ENCODE measurements around the gene BRPF3. TPM values are rescaled to one million over a fixed set of nuclear protein-coding genes. Genes with fewer than 3 reads are reported as not detected.

BRPF3 gene
- total and polyA plus RNA-seq, 9 of the 15 experiments (the other 6 are each of a cell fraction or from before 2014, with no cell fraction given), result 2.2 to 19.3 (median 8.0) TPM

DNA sequence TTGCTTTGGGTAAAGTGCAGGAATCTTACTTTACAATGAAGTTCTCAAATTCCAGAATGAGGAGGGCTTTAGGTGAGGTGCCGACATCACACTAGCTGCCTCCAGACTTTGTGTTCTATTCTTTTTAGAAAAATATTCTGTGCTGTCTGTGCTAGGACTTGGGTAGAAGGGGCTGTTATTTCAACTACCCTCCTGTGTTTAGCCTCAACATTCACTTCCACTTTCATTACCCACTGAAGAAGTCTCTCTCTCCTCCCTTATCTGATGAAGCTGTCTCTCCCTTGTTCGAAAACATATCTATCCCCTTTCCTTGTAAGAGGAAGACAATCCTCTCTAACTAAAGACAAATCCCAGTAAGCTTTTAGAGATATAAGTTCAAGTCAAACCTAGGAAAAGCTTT, 25.0 kb upstream of the BRPF3 start (continued):
- TF ChIP-seq ZNF212 (CRISPR knock-in tag; IDR thresholded peaks at IDR 0.05) (no peak), PHF20 (IDR thresholded peaks at IDR 0.05; ENCODE audit: partially characterized antibody) (no peak), LEF1 (IDR thresholded peaks at IDR 0.05) (no peak), HDAC3 (IDR thresholded peaks at IDR 0.05; ENCODE audit: borderline replicate concordance, partially characterized antibody) (no peak), NFIX (CRISPR knock-in tag; IDR thresholded peaks at IDR 0.05; ENCODE audit: low read depth) (no peak)
- TF ChIP-seq, protein P1, sequence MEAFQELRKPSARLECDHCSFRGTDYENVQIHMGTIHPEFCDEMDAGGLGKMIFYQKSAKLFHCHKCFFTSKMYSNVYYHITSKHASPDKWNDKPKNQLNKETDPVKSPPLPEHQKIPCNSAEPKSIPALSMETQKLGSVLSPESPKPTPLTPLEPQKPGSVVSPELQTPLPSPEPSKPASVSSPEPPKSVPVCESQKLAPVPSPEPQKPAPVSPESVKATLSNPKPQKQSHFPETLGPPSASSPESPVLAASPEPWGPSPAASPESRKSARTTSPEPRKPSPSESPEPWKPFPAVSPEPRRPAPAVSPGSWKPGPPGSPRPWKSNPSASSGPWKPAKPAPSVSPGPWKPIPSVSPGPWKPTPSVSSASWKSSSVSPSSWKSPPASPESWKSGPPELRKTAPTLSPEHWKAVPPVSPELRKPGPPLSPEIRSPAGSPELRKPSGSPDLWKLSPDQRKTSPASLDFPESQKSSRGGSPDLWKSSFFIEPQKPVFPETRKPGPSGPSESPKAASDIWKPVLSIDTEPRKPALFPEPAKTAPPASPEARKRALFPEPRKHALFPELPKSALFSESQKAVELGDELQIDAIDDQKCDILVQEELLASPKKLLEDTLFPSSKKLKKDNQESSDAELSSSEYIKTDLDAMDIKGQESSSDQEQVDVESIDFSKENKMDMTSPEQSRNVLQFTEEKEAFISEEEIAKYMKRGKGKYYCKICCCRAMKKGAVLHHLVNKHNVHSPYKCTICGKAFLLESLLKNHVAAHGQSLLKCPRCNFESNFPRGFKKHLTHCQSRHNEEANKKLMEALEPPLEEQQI (IDR thresholded peaks at IDR 0.05), result no peak

DNA sequence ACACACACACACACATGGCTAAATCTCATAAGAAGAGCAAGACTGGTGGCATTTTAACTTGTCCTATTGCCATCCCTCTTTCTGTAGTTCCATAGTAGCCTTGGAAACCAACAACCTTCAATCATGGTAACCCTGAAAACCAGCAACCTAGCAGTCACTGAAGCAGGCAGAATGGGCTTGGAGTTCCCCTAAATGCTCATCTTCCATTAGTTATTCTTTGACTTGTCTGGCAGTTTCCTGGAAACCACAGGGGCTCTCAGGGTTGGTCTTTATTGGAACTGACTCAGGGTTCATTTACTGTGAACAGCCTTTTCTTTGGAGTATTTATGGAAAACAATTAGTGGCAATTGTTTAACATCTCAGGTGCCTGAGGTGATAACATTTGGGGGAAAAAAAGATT, 19.4 kb upstream of the BRPF3 start:
- ChIA-PET POLR2A (no interaction called here), CTCF (ENCODE audit: low intra/inter-chr PET ratio) (no interaction called here)
- Histone ChIP-seq H3K9me3 (replicated peaks; ENCODE audit: control insufficient read depth, insufficient read depth, low read depth, low read length) (peaks cover 6% of the 10 kb centered on the region), H4K20me1 (replicated peaks; ENCODE audit: control insufficient read depth, insufficient read depth, low read length) (no peaks in the 10 kb centered on the region), H3K4me2 (ENCODE audit: insufficient read depth, low read length) (no peak overlapping the region), H3K27me3 (ENCODE audit: control insufficient read depth in 2 of 2, insufficient read depth in 2 of 2, low read length in 2 of 2) (no peaks in the 10 kb centered on the region; a peak in 1 of 5 replicates), H3K36me3 (ENCODE audit: control insufficient read depth, insufficient read depth, low read length) (no peaks in the 10 kb centered on the region), H3K9ac (ENCODE audit: insufficient read depth in 1 of 2, low read depth in 2 of 2, low read length in 2 of 2) (no peak overlapping the region), H3K4me3 (no peak overlapping the region), H2AFZ (ENCODE audit: low read depth, low read length) (no peak overlapping the region), H3K27ac (ENCODE audit: extremely low read depth, low read depth, low read length) (no peak overlapping the region), H3K79me2 (ENCODE audit: control insufficient read depth, insufficient read depth, low read length) (no peaks in the 10 kb centered on the region), H3K4me1 (replicated peaks in 1 of 2; ENCODE audit: control insufficient read depth in 2 of 2, insufficient read depth in 2 of 2, low read length in 2 of 2) (no peaks in the 10 kb centered on the region), H3K9me1 (ENCODE audit: control insufficient read depth, insufficient read depth, low read length) (no peaks in the 10 kb centered on the region)
- FAIRE-seq (no peak), DNase-seq (ENCODE audit: extremely low read depth in 1 of 4, low spot score in 3 of 4) (no peak), ATAC-seq (no peak)
- no TSS peak for BruUV-seq (replicated peaks)
- intact Hi-C loops (cut with micrococcal nuclease) (no loop called here), in situ Hi-C loops (cut with MboI) (no loop called here)
- no peak for TF ChIP-seq CSDE1 (IDR thresholded peaks at IDR 0.05)
- TF ChIP-seq, protein P2, sequence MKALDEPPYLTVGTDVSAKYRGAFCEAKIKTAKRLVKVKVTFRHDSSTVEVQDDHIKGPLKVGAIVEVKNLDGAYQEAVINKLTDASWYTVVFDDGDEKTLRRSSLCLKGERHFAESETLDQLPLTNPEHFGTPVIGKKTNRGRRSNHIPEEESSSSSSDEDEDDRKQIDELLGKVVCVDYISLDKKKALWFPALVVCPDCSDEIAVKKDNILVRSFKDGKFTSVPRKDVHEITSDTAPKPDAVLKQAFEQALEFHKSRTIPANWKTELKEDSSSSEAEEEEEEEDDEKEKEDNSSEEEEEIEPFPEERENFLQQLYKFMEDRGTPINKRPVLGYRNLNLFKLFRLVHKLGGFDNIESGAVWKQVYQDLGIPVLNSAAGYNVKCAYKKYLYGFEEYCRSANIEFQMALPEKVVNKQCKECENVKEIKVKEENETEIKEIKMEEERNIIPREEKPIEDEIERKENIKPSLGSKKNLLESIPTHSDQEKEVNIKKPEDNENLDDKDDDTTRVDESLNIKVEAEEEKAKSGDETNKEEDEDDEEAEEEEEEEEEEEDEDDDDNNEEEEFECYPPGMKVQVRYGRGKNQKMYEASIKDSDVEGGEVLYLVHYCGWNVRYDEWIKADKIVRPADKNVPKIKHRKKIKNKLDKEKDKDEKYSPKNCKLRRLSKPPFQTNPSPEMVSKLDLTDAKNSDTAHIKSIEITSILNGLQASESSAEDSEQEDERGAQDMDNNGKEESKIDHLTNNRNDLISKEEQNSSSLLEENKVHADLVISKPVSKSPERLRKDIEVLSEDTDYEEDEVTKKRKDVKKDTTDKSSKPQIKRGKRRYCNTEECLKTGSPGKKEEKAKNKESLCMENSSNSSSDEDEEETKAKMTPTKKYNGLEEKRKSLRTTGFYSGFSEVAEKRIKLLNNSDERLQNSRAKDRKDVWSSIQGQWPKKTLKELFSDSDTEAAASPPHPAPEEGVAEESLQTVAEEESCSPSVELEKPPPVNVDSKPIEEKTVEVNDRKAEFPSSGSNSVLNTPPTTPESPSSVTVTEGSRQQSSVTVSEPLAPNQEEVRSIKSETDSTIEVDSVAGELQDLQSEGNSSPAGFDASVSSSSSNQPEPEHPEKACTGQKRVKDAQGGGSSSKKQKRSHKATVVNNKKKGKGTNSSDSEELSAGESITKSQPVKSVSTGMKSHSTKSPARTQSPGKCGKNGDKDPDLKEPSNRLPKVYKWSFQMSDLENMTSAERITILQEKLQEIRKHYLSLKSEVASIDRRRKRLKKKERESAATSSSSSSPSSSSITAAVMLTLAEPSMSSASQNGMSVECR (CRISPR knock-in tag; IDR thresholded peaks at IDR 0.05), result no peak
- no peak for TF ChIP-seq HDAC3 (IDR thresholded peaks at IDR 0.05; ENCODE audit: borderline replicate concordance, partially characterized antibody)
- TF ChIP-seq CBX5 (IDR thresholded peaks at IDR 0.05; ENCODE audit: borderline replicate concordance, low read depth), result no peak
- TF ChIP-seq, protein P3, sequence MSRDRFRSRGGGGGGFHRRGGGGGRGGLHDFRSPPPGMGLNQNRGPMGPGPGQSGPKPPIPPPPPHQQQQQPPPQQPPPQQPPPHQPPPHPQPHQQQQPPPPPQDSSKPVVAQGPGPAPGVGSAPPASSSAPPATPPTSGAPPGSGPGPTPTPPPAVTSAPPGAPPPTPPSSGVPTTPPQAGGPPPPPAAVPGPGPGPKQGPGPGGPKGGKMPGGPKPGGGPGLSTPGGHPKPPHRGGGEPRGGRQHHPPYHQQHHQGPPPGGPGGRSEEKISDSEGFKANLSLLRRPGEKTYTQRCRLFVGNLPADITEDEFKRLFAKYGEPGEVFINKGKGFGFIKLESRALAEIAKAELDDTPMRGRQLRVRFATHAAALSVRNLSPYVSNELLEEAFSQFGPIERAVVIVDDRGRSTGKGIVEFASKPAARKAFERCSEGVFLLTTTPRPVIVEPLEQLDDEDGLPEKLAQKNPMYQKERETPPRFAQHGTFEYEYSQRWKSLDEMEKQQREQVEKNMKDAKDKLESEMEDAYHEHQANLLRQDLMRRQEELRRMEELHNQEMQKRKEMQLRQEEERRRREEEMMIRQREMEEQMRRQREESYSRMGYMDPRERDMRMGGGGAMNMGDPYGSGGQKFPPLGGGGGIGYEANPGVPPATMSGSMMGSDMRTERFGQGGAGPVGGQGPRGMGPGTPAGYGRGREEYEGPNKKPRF (IDR thresholded peaks at IDR 0.05; ENCODE audit: low read depth, low read length), result no peak
- TF ChIP-seq, protein P4, sequence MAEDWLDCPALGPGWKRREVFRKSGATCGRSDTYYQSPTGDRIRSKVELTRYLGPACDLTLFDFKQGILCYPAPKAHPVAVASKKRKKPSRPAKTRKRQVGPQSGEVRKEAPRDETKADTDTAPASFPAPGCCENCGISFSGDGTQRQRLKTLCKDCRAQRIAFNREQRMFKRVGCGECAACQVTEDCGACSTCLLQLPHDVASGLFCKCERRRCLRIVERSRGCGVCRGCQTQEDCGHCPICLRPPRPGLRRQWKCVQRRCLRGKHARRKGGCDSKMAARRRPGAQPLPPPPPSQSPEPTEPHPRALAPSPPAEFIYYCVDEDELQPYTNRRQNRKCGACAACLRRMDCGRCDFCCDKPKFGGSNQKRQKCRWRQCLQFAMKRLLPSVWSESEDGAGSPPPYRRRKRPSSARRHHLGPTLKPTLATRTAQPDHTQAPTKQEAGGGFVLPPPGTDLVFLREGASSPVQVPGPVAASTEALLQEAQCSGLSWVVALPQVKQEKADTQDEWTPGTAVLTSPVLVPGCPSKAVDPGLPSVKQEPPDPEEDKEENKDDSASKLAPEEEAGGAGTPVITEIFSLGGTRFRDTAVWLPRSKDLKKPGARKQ (CRISPR knock-in tag; IDR thresholded peaks at IDR 0.05), result no peak
